GM21526 (cell line): ENCODE measurements around the gene GPS1.

Source experiments
- ATAC-seq: cut with Tn5 transposase; IDR thresholded peaks from one replicate; pipeline ENCODE4 v1.9.1; 2021; ENCODE audit warnings: moderate library complexity; ENCODE audit not compliant: unreplicated experiment, low FRiP score

GPS1 gene

GRCh38 chr17:82076018-82076784 lies 24.5 kb downstream of the GPS1 start:
- ATAC-seq = no peak

- no peak for ATAC-seq
These were observed 25.3 kb downstream of the GPS1 start for GRCh38 chr17:82076785-82077591.

- ATAC-seq = no peak
These were observed 26.1 kb downstream of the GPS1 start for GRCh38 chr17:82077617-82078358.

GRCh38 chr17:82078433-82078832 lies 26.7 kb downstream of the GPS1 start:
- ATAC-seq = no peak

- no peak for ATAC-seq
These were observed 27.4 kb downstream of the GPS1 start for GRCh38 chr17:82079001-82079677.

GRCh38 chr17:82080048-82080788 lies 28.5 kb downstream of the GPS1 start:
- ATAC-seq = no peak

- no peak for ATAC-seq
These were observed 29.2 kb downstream of the GPS1 start for GRCh38 chr17:82080789-82081464.

- ATAC-seq = no peak
These were observed 29.8 kb downstream of the GPS1 start for GRCh38 chr17:82081546-82081945.

GRCh38 chr17:82081966-82082365 lies 30.3 kb downstream of the GPS1 start:
- no peak for ATAC-seq

GRCh38 chr17:82082456-82082855 lies 30.8 kb downstream of the GPS1 start:
- ATAC-seq = no peak

GRCh38 chr17:82083009-82083408 lies 31.3 kb downstream of the GPS1 start:
- no peak for ATAC-seq

GRCh38 chr17:82083533-82084359 lies 32.0 kb downstream of the GPS1 start:
- ATAC-seq = no peak

GRCh38 chr17:82084373-82085030 lies 32.8 kb downstream of the GPS1 start:
- ATAC-seq = no peak

GRCh38 chr17:82085031-82085861 lies 33.5 kb downstream of the GPS1 start:
- no peak for ATAC-seq

- ATAC-seq = no peak
These were observed 34.5 kb downstream of the GPS1 start for GRCh38 chr17:82085931-82086764.
